Melanocyte of skin (primary cell): Measurements from ENCODE around the gene OR6C65. TPM values are rescaled to one million over a fixed set of nuclear protein-coding genes. Genes with fewer than 3 reads are reported as not detected.

Experiments
- total RNA-seq, 2 donors: library from RNA; depleted of rRNA; stranded (reverse); fragments of >200 nt; gene quantifications; 2 replicates each; pipeline ENCODE4 v1.2.3, GENCODE V29; 2012

OR6C65 gene
- total RNA-seq = not detected

DNA sequence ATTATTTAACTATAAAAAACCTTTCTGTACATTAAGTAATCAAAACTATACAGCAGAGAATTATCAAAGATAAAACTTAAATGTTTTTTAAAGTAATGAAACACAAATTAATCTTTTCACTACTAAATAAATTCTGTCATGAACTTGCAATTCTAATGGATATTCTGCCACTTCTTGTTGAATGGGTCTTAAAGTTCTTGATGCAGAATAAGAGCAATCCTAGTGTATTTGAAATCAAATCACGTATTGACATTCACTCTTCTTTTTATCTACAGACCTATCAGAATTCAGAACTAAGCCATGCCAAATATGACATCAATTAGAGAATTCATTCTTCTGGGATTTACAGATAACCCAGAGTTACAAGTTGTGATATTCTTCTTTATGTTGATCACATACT, at the start of gene OR6C65:
Gene OR6C65 (plus strand): TSS at position 301 of the 400 bp plus-strand sequence. CDS start 0 bp downstream, at position 301.

GRCh38 chr12:55362675-55363074, 37.7 kb upstream of the OR6C65 start, which contains the start of gene OR6C75:
Gene OR6C75, plus strand, starts transcription at chr12:55362975. Its CDS starts 2,136 bp downstream, at chr12:55365111.

GRCh38 chr12:55425954-55426353, 25.6 kb downstream of the OR6C65 start, which contains the start of gene OR6C76:
Gene OR6C76, plus strand, starts transcription at chr12:55426254. Its CDS starts 0 bp downstream, at chr12:55426254.

GRCh38 chr12:55443776-55444175, 43.4 kb downstream of the OR6C65 start, which contains the start of gene OR6C2:
Gene OR6C2, plus strand, starts transcription at chr12:55444076. Its CDS starts 8,138 bp downstream, at chr12:55452214.

Other genes starting within 250 kb of the OR6C65 start
- gene OR10A7, start 179.5 kb upstream of the OR6C65 start, total RNA-seq = not detected
- under 1 TPM in 1 of 2 donors, not detected in 1; under 0.01 TPM for gene OR6C74, start 155.9 kb upstream of the OR6C65 start, total RNA-seq
- gene OR6C6, start 104.0 kb upstream of the OR6C65 start, total RNA-seq = not detected
- gene OR6C1, start 86.2 kb upstream of the OR6C65 start, total RNA-seq = not detected
- gene OR6C3, start 69.8 kb upstream of the OR6C65 start, total RNA-seq = not detected
- gene OR6C75, start 37.6 kb upstream of the OR6C65 start, total RNA-seq = not detected
- gene OR6C76, start 25.7 kb downstream of the OR6C65 start, total RNA-seq = not detected
- not detected for gene OR6C2, start 43.5 kb downstream of the OR6C65 start, total RNA-seq
- not detected for gene OR6C70, start 69.6 kb downstream of the OR6C65 start, total RNA-seq
- not detected for gene OR6C68, start 91.8 kb downstream of the OR6C65 start, total RNA-seq
- gene OR6C4, start 149.1 kb downstream of the OR6C65 start, total RNA-seq = not detected
- not detected for gene OR2AP1, start 171.9 kb downstream of the OR6C65 start, total RNA-seq
- gene OR10P1, start 236.4 kb downstream of the OR6C65 start, total RNA-seq = not detected